ENCODE data around the gene CPNE8. TPM values are rescaled to one million over a fixed set of nuclear protein-coding genes. Genes with fewer than 3 reads are reported as not detected.

Gene CPNE8
- polyA plus RNA-seq, 1 donor (not counting 4 experiments of a cell fraction or from before 2014, with no cell fraction given): 25.7 TPM

GRCh38 chr12:38713294-38713693 is 192.1 kb downstream of the CPNE8 start:
- Histone ChIP-seq H3K27ac (ENCODE audit: control insufficient read depth, insufficient read depth, low read length) (no peak overlapping the region), H4K20me1 (ENCODE audit: control insufficient read depth, extremely low read depth, insufficient read depth, low read length) (no peaks in the 10 kb centered on the region), H3K79me2 (ENCODE audit: control insufficient read depth, insufficient read depth, low read length) (no peaks in the 10 kb centered on the region), H3K4me3 (ENCODE audit: control insufficient read depth in 2 of 3, extremely low read depth in 1 of 3, insufficient read depth in 2 of 3, low read depth in 1 of 3, low read length in 3 of 3) (no peak overlapping the region), H3K4me1 (ENCODE audit: control insufficient read depth, extremely low read depth, insufficient read depth, low read length) (no peaks in the 10 kb centered on the region), H3K9me3 (ENCODE audit: control insufficient read depth, low read depth, low read length) (no peaks in the 10 kb centered on the region), H3K9ac (ENCODE audit: control insufficient read depth, extremely low read depth, insufficient read depth, low read length) (no peak overlapping the region), H3K9me1 (ENCODE audit: control insufficient read depth, extremely low read depth, insufficient read depth, low read length) (no peaks in the 10 kb centered on the region), H2AFZ (ENCODE audit: control insufficient read depth, low read length) (no peak overlapping the region), H3K36me3 (ENCODE audit: control insufficient read depth in 2 of 2, extremely low read depth in 1 of 2, insufficient read depth in 2 of 2, low read length in 2 of 2) (no peaks in the 10 kb centered on the region), H3K27me3 (ENCODE audit: control insufficient read depth, extremely low read depth, insufficient read depth, low read length) (no peaks in the 10 kb centered on the region), H3K4me2 (ENCODE audit: control insufficient read depth, extremely low read depth, insufficient read depth, low read depth, low read length) (no peak overlapping the region)
- FAIRE-seq (no peak), DNase-seq (ENCODE audit: low read depth, low spot score) (no peak)
- dilution Hi-C loops (cut with MboI; ENCODE audit: extremely low pct_ligation_motif_present, low sequenced_read_pairs): no loop called here
- no peak for TF ChIP-seq EZH2 (IDR thresholded peaks at IDR 0.05; ENCODE audit: low read length)
- no peak for TF ChIP-seq CTCF (optimal IDR thresholded peaks at IDR 0.05 in 1 of 3, IDR thresholded peaks at IDR 0.05 in 1 of 3, conservative IDR thresholded peaks at IDR 0.05 in 1 of 3; ENCODE audit: extremely low read depth in 1 of 3, insufficient read depth in 2 of 3, low read length in 3 of 3)

DNA sequence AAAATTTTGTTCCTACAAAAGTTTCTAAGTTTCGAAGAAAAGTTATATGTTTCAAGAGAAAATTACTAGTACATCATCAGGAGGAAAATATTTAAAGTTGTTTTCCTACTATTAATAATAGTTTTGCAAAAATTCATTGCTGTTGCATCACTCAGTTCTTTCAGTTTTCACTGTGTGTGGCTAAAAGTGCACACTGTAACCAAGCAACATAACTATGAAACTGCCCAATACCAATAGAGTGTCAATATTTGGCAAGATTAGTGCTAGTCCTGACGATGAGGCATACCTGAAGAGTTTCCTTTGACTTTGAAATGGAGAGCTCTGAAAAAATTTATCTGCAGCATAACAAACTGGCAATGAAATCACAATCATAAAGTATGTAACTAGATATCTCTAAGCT is 194.3 kb downstream of the CPNE8 start:
- Histone ChIP-seq H3K36me3 (ENCODE audit: control insufficient read depth in 2 of 2, extremely low read depth in 1 of 2, insufficient read depth in 2 of 2, low read length in 2 of 2) (no peaks in the 10 kb centered on the region), H3K27me3 (ENCODE audit: control insufficient read depth, extremely low read depth, insufficient read depth, low read length) (no peaks in the 10 kb centered on the region), H3K27ac (ENCODE audit: control insufficient read depth, insufficient read depth, low read length) (no peak overlapping the region), H3K4me3 (ENCODE audit: control insufficient read depth in 2 of 3, extremely low read depth in 1 of 3, insufficient read depth in 2 of 3, low read depth in 1 of 3, low read length in 3 of 3) (no peak overlapping the region), H3K79me2 (ENCODE audit: control insufficient read depth, insufficient read depth, low read length) (no peaks in the 10 kb centered on the region), H2AFZ (ENCODE audit: control insufficient read depth, low read length) (no peak overlapping the region), H3K9me3 (ENCODE audit: control insufficient read depth, low read depth, low read length) (no peaks in the 10 kb centered on the region), H3K9me1 (ENCODE audit: control insufficient read depth, extremely low read depth, insufficient read depth, low read length) (no peaks in the 10 kb centered on the region), H3K4me2 (ENCODE audit: control insufficient read depth, extremely low read depth, insufficient read depth, low read depth, low read length) (no peak overlapping the region), H3K4me1 (ENCODE audit: control insufficient read depth, extremely low read depth, insufficient read depth, low read length) (no peaks in the 10 kb centered on the region), H4K20me1 (ENCODE audit: control insufficient read depth, extremely low read depth, insufficient read depth, low read length) (no peaks in the 10 kb centered on the region), H3K9ac (ENCODE audit: control insufficient read depth, extremely low read depth, insufficient read depth, low read length) (no peak overlapping the region)
- dilution Hi-C loops (cut with MboI; ENCODE audit: extremely low pct_ligation_motif_present, low sequenced_read_pairs): no loop called here
- DNase-seq (ENCODE audit: low read depth, low spot score): no peak
- no peak for FAIRE-seq
- TF ChIP-seq EZH2 (IDR thresholded peaks at IDR 0.05; ENCODE audit: low read length): no peak
- no peak for TF ChIP-seq CTCF (optimal IDR thresholded peaks at IDR 0.05 in 1 of 3, IDR thresholded peaks at IDR 0.05 in 1 of 3, conservative IDR thresholded peaks at IDR 0.05 in 1 of 3; ENCODE audit: extremely low read depth in 1 of 3, insufficient read depth in 2 of 3, low read length in 3 of 3)
